CD4-positive, alpha-beta T cell treated with Interleukin-4 for 4 hours (primary cell): ENCODE data around the gene AKAP11.

ENCODE experiments used
- DNase-seq: peaks from one replicate; pipeline ENCODE4 v3.0.0-alpha.2; 2020

Gene AKAP11

GRCh38 chr13:42275506-42275905 lies 3.6 kb downstream of the AKAP11 start:
- peak; percentile 47 for DNase-seq

GRCh38 chr13:42276683-42277082 lies 4.7 kb downstream of the AKAP11 start:
- no peak for DNase-seq

GRCh38 chr13:42277618-42278276 lies 5.8 kb downstream of the AKAP11 start:
- DNase-seq, result no peak

- peak; percentile 58 for DNase-seq
Observed at GRCh38 chr13:42279080-42279479, 7.1 kb downstream of the AKAP11 start.

GRCh38 chr13:42279986-42280385 lies 8.0 kb downstream of the AKAP11 start:
- DNase-seq, result no peak

GRCh38 chr13:42280537-42280936 lies 8.6 kb downstream of the AKAP11 start:
- no peak for DNase-seq

- DNase-seq, result no peak
Observed at GRCh38 chr13:42283574-42283973, 11.6 kb downstream of the AKAP11 start.

GRCh38 chr13:42284068-42284467 lies 12.1 kb downstream of the AKAP11 start:
- no peak for DNase-seq

GRCh38 chr13:42298392-42298791 lies 26.4 kb downstream of the AKAP11 start:
- DNase-seq, result no peak

- DNase-seq, result no peak
Observed at GRCh38 chr13:42305503-42305902, 33.6 kb downstream of the AKAP11 start.

- no peak for DNase-seq
Observed at GRCh38 chr13:42307461-42307860, 35.5 kb downstream of the AKAP11 start.

- DNase-seq, result no peak
Observed at GRCh38 chr13:42312817-42313431, 41.0 kb downstream of the AKAP11 start.

- DNase-seq, result no peak
Observed at GRCh38 chr13:42318570-42318969, 46.6 kb downstream of the AKAP11 start.

GRCh38 chr13:42320375-42320787 lies 48.4 kb downstream of the AKAP11 start:
- DNase-seq, result no peak

GRCh38 chr13:42322806-42323205 lies 50.9 kb downstream of the AKAP11 start:
- no peak for DNase-seq

- DNase-seq, result no peak
Observed at GRCh38 chr13:42324704-42325103, 52.8 kb downstream of the AKAP11 start.

- no peak for DNase-seq
Observed at GRCh38 chr13:42327725-42328124, 55.8 kb downstream of the AKAP11 start.

GRCh38 chr13:42328672-42329071 lies 56.7 kb downstream of the AKAP11 start:
- no peak for DNase-seq

GRCh38 chr13:42329239-42329638 lies 57.3 kb downstream of the AKAP11 start:
- DNase-seq, result no peak

GRCh38 chr13:42331009-42331408 lies 59.1 kb downstream of the AKAP11 start:
- no peak for DNase-seq

GRCh38 chr13:42333613-42334328 lies 61.8 kb downstream of the AKAP11 start:
- DNase-seq, result peak; percentile 40

- DNase-seq, result no peak
Observed at GRCh38 chr13:42334329-42334706, 62.4 kb downstream of the AKAP11 start.

- DNase-seq, result no peak
Observed at GRCh38 chr13:42337808-42338600, 66.1 kb downstream of the AKAP11 start.
